Activated CD4-positive, alpha-beta T cell treated with anti-CD3 and anti-CD28 coated beads for 4 hours (primary cell): Measurements from ENCODE around the gene PPM1A.
"Not testable (repeated sequence)": the region's sequence is repeated elsewhere in the genome, so short reads cannot be mapped to it uniquely, and the experiment has no call there.

ENCODE experiments used
- DNase-seq, 2 donors: peaks; one replicate each; pipeline ENCODE4 v3.0.0-alpha.2; 2020

The PPM1A gene

GRCh38 chr14:60272177-60272576 lies 23.2 kb downstream of the PPM1A start:
- DNase-seq, result no peak

- no peak for DNase-seq
Measured at GRCh38 chr14:60273956-60274355, 24.9 kb downstream of the PPM1A start.

GRCh38 chr14:60274448-60274847 lies 25.4 kb downstream of the PPM1A start:
- no peak for DNase-seq

- no peak for DNase-seq
Measured at GRCh38 chr14:60275932-60276331, 26.9 kb downstream of the PPM1A start.

- DNase-seq, result no peak
Measured at GRCh38 chr14:60276347-60276746, 27.3 kb downstream of the PPM1A start.

- no peak for DNase-seq
Measured at GRCh38 chr14:60277605-60278190, 28.7 kb downstream of the PPM1A start.

- DNase-seq, result no peak
Measured at GRCh38 chr14:60278350-60278749, 29.3 kb downstream of the PPM1A start.

DNA sequence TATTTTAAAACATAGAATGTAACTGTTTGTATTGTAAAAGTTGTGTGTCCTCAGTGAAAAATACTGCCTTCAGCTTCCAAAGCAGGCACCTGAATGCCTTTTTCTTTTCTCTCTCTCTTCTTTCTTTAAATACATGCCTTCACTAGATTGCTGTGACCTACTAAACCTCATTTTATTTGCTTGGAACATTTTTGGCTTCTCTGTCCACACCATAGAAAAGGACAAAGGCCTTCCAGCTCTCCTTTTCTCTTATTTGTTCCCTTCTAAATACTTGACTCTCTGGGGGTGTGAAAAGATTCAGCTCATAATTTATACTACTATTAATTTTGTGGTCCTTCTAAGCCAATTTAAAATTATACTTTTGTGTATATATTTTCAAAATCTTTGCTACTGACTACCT lies 38.4 kb downstream of the PPM1A start:
- no peak for DNase-seq

GRCh38 chr14:60288279-60288678 lies 39.3 kb downstream of the PPM1A start:
- DNase-seq, result no peak

GRCh38 chr14:60294411-60295069 lies 45.5 kb downstream of the PPM1A start:
- no peak for DNase-seq

DNA sequence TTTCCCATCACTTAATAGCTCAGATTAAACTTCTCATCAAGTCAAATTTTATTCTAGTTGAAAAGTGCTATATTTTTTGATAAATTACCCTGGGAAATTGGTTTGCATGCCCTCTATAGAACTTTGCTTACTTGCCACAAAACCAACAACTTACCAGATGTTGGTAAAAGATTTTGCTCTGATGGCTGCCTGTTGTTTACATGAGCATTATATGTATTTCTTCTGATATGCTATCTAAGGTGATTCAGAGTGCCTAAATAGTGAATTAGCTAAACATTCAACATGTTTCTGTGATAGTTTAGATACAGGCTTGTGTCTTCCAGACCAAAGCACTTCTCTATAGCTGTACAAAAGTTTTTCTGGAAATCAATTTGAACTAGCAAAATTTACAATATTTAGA lies 51.0 kb downstream of the PPM1A start:
- DNase-seq, result no peak

DNA sequence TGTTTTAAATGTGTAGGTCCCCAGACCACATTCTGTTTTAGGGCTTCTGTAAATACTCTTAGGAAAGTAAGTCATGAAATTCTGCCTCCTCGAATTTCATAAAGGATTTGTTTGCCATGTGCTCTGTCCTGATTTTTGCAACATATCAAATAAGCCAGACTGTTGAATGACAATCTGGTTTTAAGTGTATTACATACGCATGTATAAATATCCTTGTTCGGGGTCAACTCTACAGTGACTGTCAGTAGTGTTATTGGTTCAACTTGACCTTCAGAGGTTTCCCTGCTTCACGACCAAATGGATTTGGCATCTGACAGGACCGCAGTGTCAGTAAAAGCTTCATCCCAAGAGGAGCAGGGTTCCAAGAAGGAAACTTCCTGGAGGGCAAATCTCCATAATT lies 52.7 kb downstream of the PPM1A start:
- DNase-seq, result no peak

DNA sequence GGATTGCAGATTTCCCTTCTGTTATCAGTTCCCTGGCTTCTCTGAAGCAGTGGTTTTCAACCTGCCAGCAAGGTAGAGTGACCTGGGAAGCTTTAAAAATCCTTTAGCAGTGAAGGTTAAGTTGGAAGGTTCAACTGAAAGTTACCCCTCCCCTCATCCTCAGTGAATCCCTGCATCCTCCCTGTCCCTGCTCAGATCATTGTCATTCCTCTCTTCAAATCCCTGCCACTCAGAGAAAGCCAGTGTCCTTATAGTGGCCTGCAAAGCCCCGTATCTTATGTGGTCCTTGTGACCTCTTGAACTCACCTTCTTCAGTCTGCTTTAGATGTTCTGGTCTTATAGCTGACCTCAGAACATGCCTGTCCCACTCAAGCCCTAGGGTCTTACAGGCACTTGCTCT lies 53.6 kb downstream of the PPM1A start:
- DNase-seq, result no peak

DNA sequence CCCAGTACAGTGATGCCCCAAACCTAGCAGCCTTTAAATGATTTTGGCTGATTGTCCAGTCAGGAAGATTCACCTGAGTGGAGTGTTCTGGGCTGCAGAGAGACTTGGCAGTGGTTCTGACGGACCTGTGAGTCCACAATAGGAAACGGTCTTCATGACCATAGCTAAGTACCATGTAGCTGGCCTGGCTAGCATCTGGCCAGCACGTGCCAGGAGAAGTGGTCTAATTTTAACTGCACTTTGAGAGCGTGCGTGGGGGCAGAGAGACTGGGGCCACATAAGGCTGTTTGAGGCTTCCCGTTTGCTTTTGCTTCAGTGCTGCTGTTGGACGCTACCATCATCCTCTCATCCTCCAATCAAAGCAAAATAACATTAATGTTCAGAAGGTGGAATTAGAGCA lies 54.7 kb downstream of the PPM1A start:
- DNase-seq, result no peak

- no peak for DNase-seq
Measured at GRCh38 chr14:60304509-60304908, 55.5 kb downstream of the PPM1A start.

DNA sequence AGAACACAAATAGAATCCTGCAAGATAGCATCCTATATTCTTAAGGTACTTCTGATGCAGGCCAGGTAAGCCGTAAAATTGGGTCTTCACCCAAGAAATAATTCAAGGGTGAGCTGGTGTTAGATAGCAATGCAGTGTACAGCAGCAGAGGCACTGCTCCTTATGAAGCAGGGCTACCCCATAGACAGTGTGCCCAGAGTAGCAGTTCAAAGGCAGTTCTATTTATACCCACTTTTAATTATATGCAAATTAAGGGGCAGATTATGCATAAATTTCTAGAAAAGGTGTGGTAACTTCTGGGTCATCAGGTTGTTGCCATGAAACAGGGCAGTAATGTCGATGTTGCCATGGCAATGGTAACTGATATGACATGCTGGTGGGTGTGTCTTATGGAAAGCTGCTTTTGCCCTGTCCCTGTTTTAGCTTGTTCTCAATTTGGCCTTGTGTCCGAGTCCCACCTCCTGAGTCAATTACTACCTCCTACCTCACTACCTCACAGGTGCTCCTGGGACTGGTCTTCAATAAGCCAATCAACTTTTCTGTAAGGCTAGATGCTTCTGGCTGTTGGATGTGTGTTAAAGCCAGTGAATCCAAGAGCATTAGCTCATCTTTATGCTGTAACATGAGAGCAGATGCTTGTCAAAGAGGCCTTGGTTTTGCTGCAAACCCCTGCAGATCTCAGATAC lies 61.0 kb downstream of the PPM1A start:
- no peak for DNase-seq

GRCh38 chr14:60311417-60311816 lies 62.4 kb downstream of the PPM1A start:
- DNase-seq, result no peak

DNA sequence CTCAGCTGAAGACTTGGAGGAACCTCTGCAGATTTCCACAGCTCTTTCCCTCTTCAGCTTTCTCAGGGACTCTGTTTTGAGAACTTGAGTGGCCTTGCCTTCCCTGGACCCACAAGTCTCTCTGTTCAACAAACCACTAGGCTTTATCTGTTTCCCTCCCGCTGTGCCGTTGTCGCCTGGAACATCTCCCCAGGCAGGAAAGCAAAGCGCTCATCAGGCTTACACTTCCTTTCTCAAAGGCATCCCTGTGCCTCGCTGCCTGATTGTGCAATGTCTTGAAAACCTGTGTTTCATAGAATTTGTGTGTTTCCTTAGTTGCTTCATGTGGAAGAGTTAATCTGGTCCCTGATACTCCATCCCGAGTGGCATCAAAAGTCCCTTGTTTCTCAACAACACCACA lies 64.1 kb downstream of the PPM1A start:
- no peak for DNase-seq

DNA sequence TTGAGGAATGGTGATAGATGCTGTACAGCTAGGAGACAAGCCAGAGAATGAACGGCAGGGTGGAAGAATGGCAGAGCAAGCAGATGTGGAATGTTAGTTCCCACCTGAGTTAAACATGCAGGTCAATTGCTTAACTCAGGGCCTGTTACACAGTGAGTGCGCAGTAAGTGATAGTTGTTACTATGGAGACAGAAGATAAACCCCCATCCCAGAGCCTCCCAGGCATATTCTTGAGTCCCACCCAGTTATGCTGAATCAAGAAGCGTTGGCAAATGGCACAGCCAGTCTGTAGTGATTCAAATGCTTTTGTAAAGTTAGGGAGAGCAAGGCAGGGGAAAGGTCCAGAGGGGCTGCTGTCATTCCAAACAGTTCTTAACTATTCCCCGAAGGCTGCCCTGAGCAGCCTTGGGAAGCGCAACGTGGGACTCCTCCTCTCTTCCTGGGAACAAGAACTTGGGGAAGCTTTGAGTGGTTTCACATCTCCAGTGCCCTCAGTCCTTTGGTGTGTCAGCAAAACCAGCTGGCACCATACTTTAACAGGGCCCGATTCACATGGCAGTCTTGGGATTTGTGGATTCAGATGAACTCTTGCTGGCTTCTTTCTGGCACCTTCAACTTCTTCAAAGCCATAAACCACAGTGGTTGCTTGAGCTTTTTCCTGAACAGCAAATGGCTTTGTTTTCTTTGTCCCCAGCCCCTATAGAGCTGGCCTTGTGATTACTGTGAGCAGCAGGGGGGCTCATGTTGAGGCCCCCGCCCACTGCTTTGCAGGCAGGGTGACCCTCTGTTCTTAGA lies 66.4 kb downstream of the PPM1A start:
- no peak for DNase-seq

- DNase-seq, result no peak
Measured at GRCh38 chr14:60317609-60318008, 68.6 kb downstream of the PPM1A start.

- not testable (repeated sequence) for DNase-seq
Measured at GRCh38 chr14:60320860-60321259, 71.8 kb downstream of the PPM1A start.

- no peak for DNase-seq
Measured at GRCh38 chr14:60323199-60323896, 74.3 kb downstream of the PPM1A start.

DNA sequence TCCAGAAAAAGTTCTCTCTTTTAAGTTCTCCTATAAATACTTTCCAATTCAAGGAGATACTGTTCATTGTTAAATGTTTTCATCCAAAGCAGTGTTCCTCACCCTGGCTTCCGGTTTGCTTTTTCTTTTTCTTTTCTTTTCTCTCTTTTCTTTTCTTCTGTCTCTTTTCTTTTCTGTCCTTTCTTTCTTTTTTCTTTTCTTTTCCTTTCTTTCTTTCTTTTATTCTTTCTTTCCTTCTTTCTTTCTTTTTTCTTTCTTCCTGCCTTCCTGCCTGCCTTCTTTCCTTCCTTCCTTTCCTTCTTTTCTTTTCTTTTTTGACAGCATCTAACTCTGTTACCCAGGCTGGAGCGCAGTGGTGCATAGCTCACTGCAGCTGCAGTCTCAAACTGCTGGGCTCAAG lies 75.8 kb downstream of the PPM1A start:
- DNase-seq, result no peak
